SJSA1 (cell line): ENCODE results near the gene DPYD. TPM values are rescaled to one million over a fixed set of nuclear protein-coding genes. Genes with fewer than 3 reads are reported as not detected.

Source experiments
- DNase-seq, 2 experiments: peaks; one replicate each; pipeline ENCODE4 v3.0.0-alpha.2; 2015 to 2020; ENCODE audit warnings: low spot score in 2 of 2, low read depth in 1 of 2
- H3K27ac ChIP-seq: fragments of 250-450 bp; sonication (Bioruptor Pico); 2 replicates; pipeline ENCODE4 v1.5.1; 2020; ENCODE audit warnings: mild to moderate bottlenecking, moderate library complexity
- H3K27me3 ChIP-seq: fragments of 250-450 bp; sonication (Bioruptor Pico); replicated peaks from 2 replicates; pipeline ENCODE4 v1.5.1; 2020; ENCODE audit warnings: mild to moderate bottlenecking, moderate library complexity
- H3K36me3 ChIP-seq: fragments of 250-450 bp; sonication (Bioruptor Pico); 2 replicates; pipeline ENCODE4 v1.5.1; 2020; ENCODE audit warnings: mild to moderate bottlenecking
- H3K4me1 ChIP-seq: fragments of 250-450 bp; sonication (Bioruptor Pico); replicated peaks from 2 replicates; pipeline ENCODE4 v1.6.1; 2021; ENCODE audit warnings: mild to moderate bottlenecking
- H3K4me3 ChIP-seq: fragments of 250-450 bp; sonication (Bioruptor Pico); 2 replicates; pipeline ENCODE4 v1.5.1; 2020; ENCODE audit warnings: mild to moderate bottlenecking
- H3K9me3 ChIP-seq: fragments of 250-450 bp; sonication (Bioruptor Pico); replicated peaks from 2 replicates; pipeline ENCODE4 v1.5.1; 2020; ENCODE audit warnings: mild to moderate bottlenecking
- total RNA-seq: library from RNA; depleted of rRNA; stranded (reverse); fragments of >200 nt; shearing (Covaris generic); gene quantifications from 2 replicates; pipeline ENCODE4 v1.2.3, GENCODE V29; 2014

DPYD gene
- total RNA-seq, 1 experiment from 2014 or later = 31.4 TPM

DNA sequence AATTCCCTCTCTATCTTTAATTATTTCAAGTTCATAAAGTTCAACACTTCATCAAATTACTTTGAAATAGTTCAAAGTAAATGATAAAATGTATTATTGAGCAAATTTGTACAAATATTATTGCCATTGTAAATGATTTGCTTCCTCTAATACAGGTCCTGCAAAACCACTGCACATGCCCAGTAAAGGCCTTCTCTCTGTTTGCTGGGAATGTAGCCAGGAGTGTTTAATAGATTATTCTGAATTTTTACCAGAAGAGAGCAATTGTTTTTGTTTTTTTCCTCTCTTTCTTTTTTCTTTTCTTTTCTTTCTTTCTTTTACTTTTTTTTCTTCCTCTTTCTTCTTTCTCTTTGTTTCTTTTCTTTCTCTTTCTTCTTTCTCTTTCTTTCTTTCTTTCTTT lies 713.0 kb downstream of the DPYD start:
- Histone ChIP-seq H3K4me1 (peaks cover 16% of the 10 kb centered on the region), H3K36me3 (no peaks in the 10 kb centered on the region), H3K9me3 (no peaks in the 10 kb centered on the region), H3K27ac (no peak overlapping the region), H3K4me3 (no peak overlapping the region), H3K27me3 (no peaks in the 10 kb centered on the region)
- no peak for DNase-seq

DNA sequence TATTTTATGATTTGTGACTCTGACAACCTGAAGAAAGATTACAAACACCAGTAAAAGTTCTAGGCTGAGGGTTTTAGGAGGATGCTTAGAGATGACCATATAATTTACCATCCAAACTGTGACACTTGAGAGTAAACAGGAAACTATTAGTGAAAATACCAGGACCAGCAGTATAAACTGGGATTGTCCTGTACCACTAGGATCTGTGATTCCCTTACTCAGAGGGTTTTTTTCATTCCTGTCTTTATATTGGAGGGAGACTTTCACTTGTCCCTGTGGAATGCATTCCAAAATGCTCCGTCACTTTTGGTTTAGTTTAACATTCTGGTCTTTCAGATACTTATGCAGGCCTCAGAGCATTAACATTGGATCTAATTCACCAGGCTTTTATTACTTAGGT lies 716.4 kb downstream of the DPYD start:
- Histone ChIP-seq H3K27me3 (no peaks in the 10 kb centered on the region), H3K36me3 (no peaks in the 10 kb centered on the region), H3K9me3 (no peaks in the 10 kb centered on the region), H3K4me3 (no peak overlapping the region), H3K27ac (peak overlapping the region; percentile 45; the same call in 1 of the 2 replicates), H3K4me1 (peaks cover 23% of the 10 kb centered on the region)
- peak in 1 of 2 experiments; percentile 75 for DNase-seq

DNA sequence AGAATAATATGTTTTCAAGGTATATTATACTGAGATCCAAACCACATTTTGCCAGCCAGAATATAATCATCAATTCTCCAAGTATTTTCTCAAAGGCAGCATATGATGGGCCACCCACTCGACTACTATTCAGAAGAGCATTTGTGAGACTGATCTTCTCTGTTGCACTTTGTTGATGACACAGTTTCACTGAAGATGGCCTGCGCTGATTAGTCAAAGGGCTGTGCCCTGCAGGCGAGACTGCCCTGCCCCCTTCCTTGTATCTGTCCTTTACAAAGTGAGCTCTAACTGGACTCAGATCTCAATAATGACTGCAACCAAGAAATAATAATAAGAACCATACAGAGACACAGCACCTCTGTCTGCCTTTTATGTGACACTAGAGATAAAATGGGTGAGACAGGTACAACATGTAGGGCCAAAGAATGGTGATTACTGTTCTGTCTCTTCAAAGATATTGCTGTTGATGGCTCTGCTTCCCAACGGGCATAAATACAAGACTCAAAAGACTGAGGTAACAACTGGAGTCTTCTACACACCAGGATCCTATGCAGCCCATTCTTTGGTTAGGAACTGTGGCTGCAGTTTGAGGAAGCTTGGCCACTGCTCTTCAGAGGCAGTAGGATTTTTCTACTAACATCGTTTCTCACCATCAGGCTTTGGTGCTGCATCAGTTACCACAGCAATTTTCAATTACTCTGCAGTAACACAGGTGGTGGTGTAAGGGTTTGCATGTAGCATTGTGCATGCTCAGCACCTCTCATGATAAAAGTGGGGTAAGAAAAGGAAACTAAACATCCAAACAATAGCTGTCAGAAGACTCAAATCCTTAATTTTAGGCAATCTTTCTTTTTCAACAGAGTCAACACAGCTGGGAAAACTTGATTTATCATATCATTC lies 718.1 kb downstream of the DPYD start:
- DNase-seq = no peak
- Histone ChIP-seq H3K36me3 (no peaks in the 10 kb centered on the region), H3K9me3 (no peaks in the 10 kb centered on the region), H3K4me1 (peaks cover 23% of the 10 kb centered on the region), H3K4me3 (no peak overlapping the region), H3K27me3 (no peaks in the 10 kb centered on the region), H3K27ac (no peak overlapping the region)

DNA sequence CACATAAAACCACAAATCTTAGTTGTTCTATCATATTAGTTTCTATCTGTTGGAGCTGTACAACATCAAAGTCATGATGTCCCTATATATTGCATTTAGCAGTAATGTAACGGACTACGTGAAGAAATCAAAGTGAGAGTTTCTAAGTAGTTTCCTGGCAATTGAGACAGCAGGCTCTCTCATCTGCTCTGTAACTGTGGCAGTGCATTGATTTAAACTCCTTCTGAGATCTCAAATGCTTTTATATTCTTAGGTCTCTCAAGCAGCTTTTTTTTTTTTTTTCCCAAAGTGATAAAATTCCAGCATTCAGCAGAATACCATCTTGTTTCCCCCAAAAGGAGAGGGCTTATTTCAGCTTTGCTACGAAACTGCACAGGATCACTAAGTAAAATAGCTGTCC lies 719.2 kb downstream of the DPYD start:
- peaks cover 23% of the 10 kb centered on the region for H3K4me1 ChIP-seq
- H3K36me3 ChIP-seq = no peaks in the 10 kb centered on the region
- no peak overlapping the region for H3K4me3 ChIP-seq
- no peak overlapping the region for H3K27ac ChIP-seq
- DNase-seq = no peak
- H3K9me3 ChIP-seq = no peaks in the 10 kb centered on the region
- H3K27me3 ChIP-seq = no peaks in the 10 kb centered on the region

DNA sequence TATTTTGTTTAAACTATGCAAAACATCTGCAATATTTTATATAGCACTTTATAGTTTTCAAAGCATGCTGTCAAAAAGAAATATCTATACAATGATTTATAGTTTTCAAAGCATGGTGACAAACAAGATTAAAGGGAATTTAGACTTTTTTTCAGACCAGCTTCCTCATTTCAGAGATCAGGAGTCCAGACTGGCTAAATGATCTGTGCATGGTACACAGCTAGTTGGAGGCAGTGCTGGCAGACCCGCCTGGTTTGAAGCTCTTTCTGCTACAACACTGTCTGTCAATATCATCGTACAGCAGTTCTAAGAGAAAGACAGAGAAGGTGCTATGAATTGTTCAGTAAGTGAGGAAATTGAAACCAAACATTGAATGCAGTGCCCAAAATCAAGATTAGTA lies 720.2 kb downstream of the DPYD start:
- Histone ChIP-seq H3K36me3 (no peaks in the 10 kb centered on the region), H3K4me3 (no peak overlapping the region), H3K27ac (no peak overlapping the region), H3K4me1 (peaks cover 23% of the 10 kb centered on the region), H3K9me3 (no peaks in the 10 kb centered on the region), H3K27me3 (no peaks in the 10 kb centered on the region)
- no peak for DNase-seq

DNA sequence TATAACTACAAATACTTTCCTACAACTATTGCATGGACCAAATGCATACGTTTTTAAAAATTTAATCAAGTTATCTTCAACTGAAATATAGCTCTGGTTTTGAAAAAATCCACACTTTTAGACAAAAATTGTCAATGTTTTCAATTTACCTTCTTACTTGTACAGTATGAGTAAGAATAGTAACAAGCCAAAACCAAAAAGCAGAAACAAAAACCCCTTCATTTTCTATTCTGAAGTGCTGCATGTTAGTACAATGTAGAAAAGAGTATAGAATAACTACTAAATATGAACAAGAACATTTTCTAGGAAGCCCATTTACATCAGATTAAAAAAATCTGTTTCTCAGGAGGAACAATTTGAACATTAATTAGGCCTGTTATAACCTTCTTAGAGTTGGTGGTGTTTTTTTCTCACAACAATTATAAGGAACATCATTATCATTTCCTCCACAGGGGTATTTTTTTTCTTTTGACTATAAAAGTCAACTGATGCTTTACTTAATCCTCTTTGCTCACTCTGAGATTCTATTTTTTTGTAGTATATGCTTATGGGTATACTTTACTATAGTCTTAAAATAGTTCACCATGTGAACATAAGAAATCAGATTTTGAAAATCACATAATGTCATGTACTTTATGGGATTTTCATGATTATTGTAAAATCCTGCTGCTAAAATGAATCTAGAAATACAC lies 723.9 kb downstream of the DPYD start:
- Histone ChIP-seq H3K4me1 (peaks cover 16% of the 10 kb centered on the region), H3K27me3 (no peaks in the 10 kb centered on the region), H3K9me3 (no peaks in the 10 kb centered on the region), H3K27ac (no peak overlapping the region), H3K36me3 (no peaks in the 10 kb centered on the region), H3K4me3 (no peak overlapping the region)
- DNase-seq = no peak

DNA sequence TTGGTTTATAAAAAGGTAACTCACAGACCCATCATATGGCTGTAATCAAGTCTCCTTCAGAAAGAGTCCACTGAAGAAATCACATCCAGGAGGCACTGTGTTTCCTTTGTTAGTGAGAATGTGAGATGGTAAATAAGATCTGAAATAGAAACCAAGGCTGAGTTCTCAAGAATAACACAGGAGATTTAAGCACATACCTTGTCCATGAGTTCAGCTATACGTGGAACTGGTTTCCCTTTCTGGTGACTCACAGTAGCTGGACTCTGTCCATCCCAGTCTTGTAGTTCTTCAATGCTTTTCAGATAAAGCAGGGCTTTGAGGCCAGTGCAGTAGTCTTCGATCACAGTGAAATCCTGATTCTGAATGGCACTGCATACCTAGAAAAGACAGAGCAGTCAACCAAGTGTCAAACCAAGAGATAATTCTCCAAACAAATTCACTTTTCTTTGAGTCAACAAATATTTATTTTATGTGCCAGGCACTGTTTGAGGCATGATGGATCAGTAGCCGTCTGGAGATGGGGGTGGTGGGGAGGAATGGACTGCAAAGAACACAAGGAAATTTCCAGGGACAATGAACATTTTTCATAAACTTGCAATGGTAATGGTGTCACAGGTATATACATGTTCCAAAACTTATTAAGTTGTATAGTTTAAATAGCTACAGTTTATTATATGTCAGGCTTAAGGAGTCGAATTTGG lies 727.8 kb downstream of the DPYD start:
- H3K4me3 ChIP-seq = no peak overlapping the region
- H3K27ac ChIP-seq = peak overlapping the region; percentile 65

DNA sequence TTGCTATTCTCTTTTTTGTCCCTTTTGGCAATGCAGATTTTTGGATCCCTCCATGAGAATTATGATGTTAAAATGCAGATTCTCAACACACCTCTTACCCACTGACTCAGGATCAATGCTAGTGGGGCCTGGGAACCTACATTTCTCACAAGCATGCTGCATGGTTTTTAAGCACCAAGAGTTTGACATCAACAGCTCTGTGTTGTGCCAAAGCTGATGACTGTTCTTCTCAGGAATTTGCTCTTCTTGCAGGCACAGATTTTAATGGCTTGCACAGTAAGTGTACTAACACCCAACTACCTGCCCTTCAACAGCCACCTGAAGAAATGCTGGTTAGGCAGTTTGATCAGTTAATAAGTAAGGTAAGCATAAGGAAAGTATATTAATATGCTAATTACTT lies 730.5 kb downstream of the DPYD start:
- peak in 1 of 2 experiments; percentile 15 for DNase-seq
- H3K4me1 ChIP-seq = peaks cover 23% of the 10 kb centered on the region
- no peak overlapping the region for H3K4me3 ChIP-seq
- no peaks in the 10 kb centered on the region for H3K9me3 ChIP-seq
- H3K36me3 ChIP-seq = no peaks in the 10 kb centered on the region
- no peak overlapping the region for H3K27ac ChIP-seq
- no peaks in the 10 kb centered on the region for H3K27me3 ChIP-seq

More for the DNA sequence above, 727.8 kb downstream of the DPYD start:
- H3K4me1 ChIP-seq = peaks cover 23% of the 10 kb centered on the region
- H3K36me3 ChIP-seq = no peaks in the 10 kb centered on the region
- H3K27me3 ChIP-seq = no peaks in the 10 kb centered on the region
- H3K9me3 ChIP-seq = no peaks in the 10 kb centered on the region
- peak; percentile 75 to 80 for DNase-seq

DNA sequence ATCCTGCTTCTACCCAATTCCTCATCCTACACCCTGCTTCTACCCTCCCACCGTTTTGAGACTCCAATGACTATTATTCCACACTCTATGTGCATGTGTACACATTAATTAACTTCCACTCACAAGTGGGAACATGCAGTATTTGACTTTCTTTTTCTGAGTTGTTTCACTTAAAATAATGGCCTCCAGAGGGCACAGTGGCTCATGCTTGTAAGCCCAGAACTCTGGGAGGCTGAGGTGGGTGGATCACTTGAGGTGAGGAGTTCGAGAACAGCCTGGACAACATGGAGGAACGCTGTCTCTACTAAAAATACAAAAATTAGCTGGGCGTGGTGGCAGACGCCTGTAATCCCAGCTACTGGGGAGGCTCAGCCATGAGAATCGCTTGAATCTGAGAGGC lies 734.5 kb downstream of the DPYD start:
- Histone ChIP-seq H3K9me3 (no peaks in the 10 kb centered on the region), H3K36me3 (no peaks in the 10 kb centered on the region), H3K4me1 (peaks cover 7% of the 10 kb centered on the region), H3K27ac (no peak overlapping the region), H3K27me3 (no peaks in the 10 kb centered on the region), H3K4me3 (no peak overlapping the region)
- DNase-seq = no peak

DNA sequence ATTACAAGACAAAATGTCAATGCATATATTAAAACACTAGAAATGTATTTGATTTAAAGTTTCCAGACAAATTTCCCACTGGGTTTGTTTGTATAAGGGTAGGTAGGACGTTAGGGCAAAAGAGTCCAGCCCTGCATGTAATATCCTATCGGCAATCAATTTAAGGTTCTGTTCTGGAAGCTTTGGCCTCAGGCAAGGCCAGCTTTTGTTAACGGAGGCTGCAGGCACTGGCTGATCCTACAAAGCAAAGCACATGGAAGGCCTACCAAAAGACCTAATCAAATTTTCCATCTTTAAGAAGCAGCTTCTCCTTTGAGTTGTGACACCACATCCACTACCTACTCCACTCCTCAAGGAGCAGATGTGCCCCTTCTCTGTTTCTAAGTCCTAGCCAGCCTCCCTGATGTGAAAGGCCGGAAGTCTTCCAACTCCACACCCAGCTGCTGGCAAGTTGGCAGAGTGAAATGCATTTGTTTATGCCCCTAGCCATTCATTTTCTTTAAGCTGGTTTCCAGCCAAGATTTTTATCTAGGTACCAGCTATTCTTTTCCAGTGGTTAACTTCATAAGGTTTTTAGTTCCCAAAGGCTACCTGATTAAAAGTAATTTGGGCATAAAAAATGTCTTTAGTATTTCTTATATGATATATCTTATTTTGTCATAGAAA lies 746.7 kb downstream of the DPYD start:
- no peaks in the 10 kb centered on the region for H3K9me3 ChIP-seq
- no peak overlapping the region for H3K27ac ChIP-seq
- H3K4me1 ChIP-seq = no peaks in the 10 kb centered on the region
- no peaks in the 10 kb centered on the region for H3K27me3 ChIP-seq
- no peak overlapping the region for H3K4me3 ChIP-seq
- no peaks in the 10 kb centered on the region for H3K36me3 ChIP-seq
- no peak for DNase-seq

DNA sequence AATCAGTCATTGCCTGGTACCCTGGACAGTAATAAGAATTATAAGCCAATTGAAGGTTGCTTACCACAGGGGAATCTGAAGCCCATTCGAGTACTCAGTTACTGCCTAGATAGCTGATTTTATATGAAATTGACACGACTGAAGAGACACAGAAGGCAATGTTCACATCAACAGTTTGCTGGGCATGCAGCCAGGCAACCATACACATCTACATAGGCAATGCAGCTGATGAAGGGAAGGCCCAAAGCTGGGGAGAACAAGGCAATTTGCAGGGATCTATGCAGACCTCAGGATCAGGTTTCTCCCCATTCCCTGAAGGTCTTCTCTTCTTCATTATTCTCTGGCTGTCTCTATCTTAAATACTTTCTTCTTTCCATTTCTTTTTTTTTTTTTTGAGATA lies 750.5 kb downstream of the DPYD start:
- no peaks in the 10 kb centered on the region for H3K4me1 ChIP-seq
- H3K27me3 ChIP-seq = no peaks in the 10 kb centered on the region
- H3K36me3 ChIP-seq = no peaks in the 10 kb centered on the region
- H3K4me3 ChIP-seq = no peak overlapping the region
- H3K27ac ChIP-seq = no peak overlapping the region
- no peaks in the 10 kb centered on the region for H3K9me3 ChIP-seq
- no peak for DNase-seq

DNA sequence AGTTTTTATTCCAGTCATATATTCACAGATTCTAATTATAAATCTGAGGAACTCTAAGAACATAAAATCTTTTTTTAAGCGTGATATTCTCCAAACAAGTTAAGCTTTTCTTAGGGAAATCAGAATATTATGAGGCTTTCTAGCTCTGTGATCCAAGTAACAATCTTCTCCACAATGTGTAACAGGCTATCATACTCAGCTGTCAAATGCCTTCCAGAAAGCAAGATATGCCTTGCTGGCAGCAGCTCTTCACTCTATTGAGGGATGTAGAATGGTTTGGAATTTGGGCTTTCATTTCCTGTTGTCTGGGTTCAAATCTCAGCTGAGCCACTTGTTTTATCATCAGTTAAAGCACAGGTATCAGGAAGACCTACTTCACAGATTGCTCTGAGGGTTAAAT lies 752.8 kb downstream of the DPYD start:
- H3K27ac ChIP-seq = no peak overlapping the region
- no peaks in the 10 kb centered on the region for H3K27me3 ChIP-seq
- H3K4me1 ChIP-seq = no peaks in the 10 kb centered on the region
- H3K9me3 ChIP-seq = no peaks in the 10 kb centered on the region
- DNase-seq = no peak
- H3K4me3 ChIP-seq = no peak overlapping the region
- no peaks in the 10 kb centered on the region for H3K36me3 ChIP-seq

DNA sequence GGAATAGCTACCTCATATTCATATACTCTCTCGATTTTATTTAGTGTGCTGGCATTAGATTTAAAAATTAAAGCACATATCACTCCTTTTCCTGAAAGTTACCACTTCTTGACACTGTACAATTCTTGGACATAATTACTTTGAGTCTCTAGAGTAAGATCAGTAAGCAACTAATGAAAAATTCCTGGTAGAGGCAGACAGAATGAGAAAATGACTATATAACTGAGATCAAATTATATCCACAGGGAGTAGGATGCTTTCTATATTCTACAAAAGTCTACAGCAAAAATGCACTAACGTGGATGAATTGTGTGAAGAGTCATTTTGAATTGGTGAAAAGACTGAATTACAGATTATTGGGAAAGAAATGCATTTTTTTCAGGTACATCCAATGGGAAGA lies 753.6 kb downstream of the DPYD start:
- H3K4me3 ChIP-seq = no peak overlapping the region
- no peaks in the 10 kb centered on the region for H3K27me3 ChIP-seq
- no peaks in the 10 kb centered on the region for H3K9me3 ChIP-seq
- no peak for DNase-seq
- no peaks in the 10 kb centered on the region for H3K4me1 ChIP-seq
- no peak overlapping the region for H3K27ac ChIP-seq
- H3K36me3 ChIP-seq = no peaks in the 10 kb centered on the region
